ENCODE data around the gene PRRX2.

DNA sequence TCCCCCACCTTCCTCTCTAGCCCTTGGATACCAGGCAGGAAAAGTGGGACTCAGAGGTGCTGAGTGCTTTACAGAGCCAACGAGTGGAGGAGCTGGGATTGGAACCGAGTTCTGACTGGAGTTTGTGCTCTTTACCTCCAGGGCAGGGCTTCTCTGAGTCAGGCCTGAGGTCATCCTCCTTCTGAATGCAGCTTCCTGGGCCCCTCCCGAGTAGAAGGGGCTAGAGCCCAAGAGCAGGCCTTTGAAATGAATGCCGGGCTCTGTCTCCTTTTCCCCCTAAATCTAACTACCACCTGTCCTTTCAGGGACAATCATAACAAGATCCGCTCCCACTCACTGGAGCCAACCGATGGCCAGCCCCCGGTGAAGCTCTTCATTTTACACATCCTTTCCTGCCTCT lies 74.7 kb downstream of the PRRX2 start:
- TF ChIP-seq EZH2 (IDR thresholded peaks at IDR 0.05; ENCODE audit: insufficient read depth, poor library complexity, severe bottlenecking): no peak
- no peak for TF ChIP-seq EZH2phosphoT487 (IDR thresholded peaks at IDR 0.05; ENCODE audit: insufficient read depth, low read depth)
